ENCODE data around the gene LDAH.

Gene LDAH

GRCh38 chr2:20678086-20678395 is 144.9 kb downstream of the LDAH start:
- DNase-seq = no peak

- no peak for DNase-seq
These were observed 145.4 kb downstream of the LDAH start for GRCh38 chr2:20677301-20678085.

GRCh38 chr2:20676353-20677215 is 146.3 kb downstream of the LDAH start:
- DNase-seq = no peak

- no peak for DNase-seq
These were observed 147.1 kb downstream of the LDAH start for GRCh38 chr2:20675701-20676352.

GRCh38 chr2:20674974-20675679 is 147.8 kb downstream of the LDAH start:
- no peak for DNase-seq

GRCh38 chr2:20674309-20674965 is 148.5 kb downstream of the LDAH start:
- DNase-seq = no peak

GRCh38 chr2:20673686-20674308 is 149.1 kb downstream of the LDAH start:
- DNase-seq = no peak

GRCh38 chr2:20672201-20672951 is 150.5 kb downstream of the LDAH start:
- DNase-seq = no peak

GRCh38 chr2:20671736-20672080 is 151.2 kb downstream of the LDAH start:
- DNase-seq = no peak

GRCh38 chr2:20671036-20671735 is 151.7 kb downstream of the LDAH start:
- DNase-seq = no peak

- DNase-seq = no peak
These were observed 152.4 kb downstream of the LDAH start for GRCh38 chr2:20670315-20671035.

- no peak for DNase-seq
These were observed 153.2 kb downstream of the LDAH start for GRCh38 chr2:20669562-20670314.

GRCh38 chr2:20668871-20669475 is 153.9 kb downstream of the LDAH start:
- DNase-seq = no peak

GRCh38 chr2:20668451-20668850 is 154.4 kb downstream of the LDAH start:
- no peak for DNase-seq

- no peak for DNase-seq
These were observed 155.1 kb downstream of the LDAH start for GRCh38 chr2:20667531-20668401.

GRCh38 chr2:20667151-20667530 is 155.8 kb downstream of the LDAH start:
- no peak for DNase-seq

GRCh38 chr2:20666304-20667150 is 156.4 kb downstream of the LDAH start, which contains the start of gene GDF7:
Gene GDF7 (plus strand): TSS chr2:20667144. CDS start chr2:20667240, 96 bp downstream.
- no peak for DNase-seq

All from cerebellar nuclear complex (tissue), 1 donor.